ENCODE results near the gene SLC15A2.
"Not testable (repeated sequence)": the region's sequence is repeated elsewhere in the genome, so short reads cannot be mapped to it uniquely, and the experiment has no call there.

The SLC15A2 gene

DNA sequence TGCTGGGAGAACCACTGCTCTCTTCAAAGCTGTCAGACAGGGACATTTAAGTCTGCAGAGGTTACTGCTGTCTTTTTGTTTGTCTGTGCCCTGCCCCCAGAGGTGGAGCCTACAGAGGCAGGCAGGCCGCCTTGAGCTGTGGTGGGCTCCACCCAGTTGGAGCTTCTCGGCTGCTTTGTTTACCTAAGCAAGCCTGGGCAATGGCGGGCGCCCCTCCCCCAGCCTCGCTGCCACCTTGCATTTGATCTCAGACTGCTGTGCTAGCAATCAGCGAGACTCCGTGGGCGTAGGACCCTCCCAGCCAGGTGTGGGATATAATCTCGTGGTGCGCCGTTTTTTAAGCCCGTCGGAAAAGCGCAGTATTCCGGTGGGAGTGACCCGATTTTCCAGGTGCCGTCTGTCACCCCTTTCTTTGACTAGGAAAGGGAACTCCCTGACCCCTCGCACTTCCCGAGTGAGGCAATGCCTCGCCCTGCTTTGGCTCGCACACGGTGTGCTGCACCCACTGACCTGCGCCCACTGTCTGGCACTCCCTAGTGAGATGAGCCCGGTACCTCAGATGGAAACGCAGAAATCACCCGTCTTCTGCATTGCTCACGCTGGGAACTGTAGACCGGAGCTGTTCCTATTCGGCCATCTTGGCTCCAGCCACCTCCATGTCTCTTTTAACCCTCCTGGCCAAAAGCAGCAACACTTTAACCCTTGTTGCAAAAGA is 44.1 kb downstream of the SLC15A2 start:
- DNase-seq = not testable (repeated sequence)

DNA sequence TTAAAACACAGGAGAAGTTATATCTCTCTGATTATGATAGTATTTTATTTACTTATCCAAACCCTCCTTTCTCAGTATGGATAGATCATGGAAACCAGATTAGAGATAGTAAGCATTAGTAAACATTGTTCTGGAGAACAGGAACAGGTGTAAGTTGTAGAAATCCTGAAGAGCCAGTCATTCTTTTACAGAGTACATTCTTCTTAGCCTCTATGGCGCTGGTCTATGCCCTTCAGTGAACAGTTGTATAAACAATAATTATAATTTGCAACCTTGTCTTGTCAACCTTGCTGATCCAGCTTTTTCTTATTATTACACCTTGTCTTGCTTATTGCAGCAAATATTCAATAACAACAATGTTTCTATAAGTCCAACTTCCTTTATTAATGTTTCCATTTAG is 47.4 kb downstream of the SLC15A2 start:
- DNase-seq = no peak

DNA sequence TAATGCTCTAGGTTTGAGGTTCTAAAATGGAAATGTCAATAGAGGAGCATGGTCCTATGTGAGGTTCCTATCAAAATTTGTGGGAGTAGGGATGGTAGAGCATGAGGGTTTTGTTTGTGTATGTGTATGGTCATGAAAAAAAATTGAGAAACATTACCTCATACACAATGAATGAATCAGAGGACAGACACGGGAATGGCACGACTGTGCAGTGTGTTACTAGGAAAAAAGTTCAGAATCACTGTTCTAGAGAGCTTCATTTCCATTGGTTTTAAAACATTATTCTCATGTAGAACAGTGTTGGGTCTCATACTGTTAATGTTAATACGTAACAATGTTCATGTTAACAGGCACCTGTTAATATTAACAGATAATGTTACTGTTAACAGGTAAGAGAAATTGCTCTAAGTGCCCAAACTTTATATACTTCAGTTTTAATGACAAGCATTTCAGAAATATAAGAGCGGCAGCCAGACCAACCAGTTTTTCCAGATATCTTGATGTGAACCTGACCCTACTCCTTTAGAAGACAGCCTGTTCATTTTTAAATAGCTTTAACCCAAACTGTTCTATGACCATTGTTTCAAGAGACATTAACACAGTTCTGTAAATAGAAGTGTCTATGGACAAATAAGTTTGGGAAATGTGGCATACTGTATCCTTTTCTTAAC is 48.0 kb downstream of the SLC15A2 start:
- DNase-seq = no peak

DNA sequence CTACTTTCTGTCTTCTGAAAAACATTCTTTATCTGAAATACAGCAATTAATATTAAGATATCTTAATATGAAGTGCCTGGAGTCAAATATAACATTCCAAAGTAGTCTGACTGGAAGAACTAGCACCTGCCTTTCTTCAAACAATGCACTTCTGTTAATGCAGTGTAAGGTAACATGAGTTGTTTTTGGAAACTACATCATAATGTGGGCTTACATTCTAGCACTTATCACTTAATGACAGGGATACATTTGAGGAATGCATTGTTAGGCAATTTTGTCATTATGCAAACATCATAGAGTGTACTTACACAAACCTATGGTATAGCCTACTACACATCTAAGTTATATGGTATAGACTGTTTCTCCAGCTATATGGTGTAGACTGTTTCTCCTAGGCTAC is 49.2 kb downstream of the SLC15A2 start:
- DNase-seq = no peak

DNA sequence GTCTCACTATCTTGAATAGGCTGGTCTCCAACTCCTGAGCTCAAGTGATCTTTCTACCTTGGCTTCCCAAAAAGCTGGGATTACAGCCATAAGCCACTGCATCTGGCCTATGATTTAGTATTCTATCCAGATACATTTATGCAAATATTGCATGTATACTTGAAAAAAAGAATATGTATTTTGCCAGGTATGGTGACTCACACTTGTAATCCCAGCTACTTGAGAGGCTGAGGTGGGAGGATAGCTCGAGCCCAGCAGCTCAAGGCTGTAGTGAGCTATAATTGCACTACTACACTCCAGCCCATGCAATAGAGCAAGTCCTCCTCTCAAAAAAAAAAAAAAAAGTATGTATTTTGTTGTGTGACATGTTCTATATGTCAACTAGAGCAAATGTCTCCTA is 54.4 kb downstream of the SLC15A2 start:
- DNase-seq = no peak

DNA sequence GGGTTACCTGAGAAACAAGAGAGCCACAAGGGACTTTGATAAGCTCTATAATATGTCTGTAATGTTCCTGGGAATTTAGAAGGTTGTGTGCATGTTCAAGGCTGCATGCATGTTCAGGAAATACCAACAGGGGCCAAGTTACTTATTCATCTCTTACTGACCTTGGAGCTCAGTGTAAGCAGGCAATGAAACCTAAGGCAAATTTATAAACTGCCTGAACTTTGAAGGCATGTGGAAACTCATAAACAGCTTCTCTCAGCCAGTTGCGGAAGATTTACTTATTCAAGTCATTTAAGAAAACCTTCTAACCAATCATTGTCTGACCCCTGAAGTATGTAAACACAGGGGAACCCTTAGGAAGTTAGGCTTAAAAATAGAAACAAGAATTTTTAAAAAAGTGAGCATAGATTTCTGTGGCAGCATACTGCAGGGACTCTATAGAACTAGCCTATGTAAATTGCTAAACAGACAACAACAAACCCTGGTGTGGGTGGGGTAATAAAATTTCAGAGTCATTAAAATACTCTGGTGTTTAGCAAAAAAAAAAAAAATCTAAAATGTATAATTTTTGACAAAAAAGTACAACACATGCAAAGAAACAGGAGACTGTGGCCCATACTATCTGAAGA is 57.2 kb downstream of the SLC15A2 start:
- no peak for DNase-seq

DNA sequence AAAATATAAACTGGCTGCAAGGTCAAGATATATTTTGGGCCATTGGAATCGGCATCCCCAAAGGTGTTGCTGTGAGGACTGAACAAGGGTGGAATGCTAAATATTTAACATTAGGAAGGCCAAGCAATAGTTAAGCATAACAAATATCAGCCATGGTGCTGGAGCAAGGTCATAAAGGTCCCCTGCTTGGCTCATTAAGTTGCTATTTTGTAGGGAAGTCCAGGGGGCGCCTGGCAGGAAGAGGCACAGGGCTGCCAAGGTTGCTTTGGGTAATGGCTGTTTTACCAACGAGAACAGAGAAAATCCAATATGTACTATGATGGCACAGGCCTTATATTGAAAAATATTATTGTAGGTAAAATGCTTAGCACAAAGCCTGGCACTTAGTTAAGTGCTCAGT is 62.2 kb downstream of the SLC15A2 start:
- DNase-seq = no peak

DNA sequence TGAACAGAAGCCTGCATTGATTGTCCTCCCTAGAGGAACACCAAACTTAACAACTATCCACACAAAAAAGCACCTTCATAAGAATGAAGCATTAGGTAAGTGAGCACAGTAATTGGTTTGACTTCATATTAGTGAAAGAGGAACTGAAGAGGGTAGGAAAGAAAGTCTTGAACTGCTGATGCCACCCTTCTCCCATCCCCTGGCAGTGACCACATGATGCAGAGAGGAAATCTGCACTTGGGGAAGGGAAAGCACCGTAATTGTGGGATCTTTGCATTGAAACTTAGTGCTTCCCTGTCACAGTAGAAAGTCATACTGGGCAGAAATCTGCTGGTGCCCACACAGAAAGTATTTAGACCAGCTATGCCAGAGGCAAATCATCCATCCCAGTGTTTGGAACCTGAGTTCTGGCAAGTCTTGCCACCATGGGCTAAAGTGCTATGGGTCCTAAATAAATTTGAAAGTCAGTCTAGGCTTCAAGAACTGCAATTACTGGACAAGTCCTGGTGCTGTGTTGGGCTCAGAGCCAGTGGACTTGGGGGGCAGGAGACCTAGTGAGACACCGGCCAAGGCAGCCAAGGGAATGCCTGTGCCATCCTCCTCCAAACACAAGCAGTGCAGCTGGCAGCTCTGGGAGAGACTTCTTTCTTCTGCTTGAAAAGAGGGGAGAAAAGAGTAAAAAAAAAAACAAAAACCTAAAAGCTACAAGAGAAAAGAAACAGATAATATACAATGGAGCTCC is 63.6 kb downstream of the SLC15A2 start:
- DNase-seq = no peak

DNA sequence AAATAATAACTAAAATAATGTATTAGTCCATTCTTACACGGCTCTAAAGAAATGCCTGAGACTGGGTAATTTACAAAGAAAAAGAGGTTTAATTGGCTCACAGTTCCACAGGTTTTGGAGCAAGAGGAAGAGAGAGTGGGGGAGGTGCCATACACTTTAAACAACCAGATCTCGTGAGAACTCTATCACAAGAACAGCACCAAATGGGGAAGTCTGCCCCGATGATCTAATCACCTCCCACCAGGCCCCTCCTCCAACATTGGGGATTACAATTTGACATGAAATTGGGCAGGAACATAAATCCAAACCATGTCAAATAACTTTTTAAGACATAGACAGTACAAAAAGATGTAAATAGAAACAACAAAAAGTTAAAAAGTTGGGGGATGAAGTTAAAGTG is 64.6 kb downstream of the SLC15A2 start:
- no peak for DNase-seq

DNA sequence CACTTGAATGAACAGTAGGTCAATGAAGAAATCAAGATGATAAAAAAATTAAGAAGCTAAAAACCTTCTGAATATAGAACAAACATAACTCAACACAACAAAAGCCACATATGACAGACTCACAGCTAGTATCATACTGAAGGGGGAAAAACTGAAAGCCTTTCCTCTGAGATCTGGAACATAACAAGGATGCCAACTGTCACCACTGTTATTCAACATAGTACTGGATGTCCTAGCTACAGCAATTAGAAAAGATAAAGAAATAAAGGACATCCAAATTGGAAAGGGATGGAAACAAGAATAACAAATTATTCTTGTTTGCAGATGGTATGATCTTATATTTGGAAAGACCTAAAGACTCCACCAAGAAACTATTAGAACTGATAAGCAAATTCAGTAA is 67.1 kb downstream of the SLC15A2 start:
- DNase-seq = no peak

DNA sequence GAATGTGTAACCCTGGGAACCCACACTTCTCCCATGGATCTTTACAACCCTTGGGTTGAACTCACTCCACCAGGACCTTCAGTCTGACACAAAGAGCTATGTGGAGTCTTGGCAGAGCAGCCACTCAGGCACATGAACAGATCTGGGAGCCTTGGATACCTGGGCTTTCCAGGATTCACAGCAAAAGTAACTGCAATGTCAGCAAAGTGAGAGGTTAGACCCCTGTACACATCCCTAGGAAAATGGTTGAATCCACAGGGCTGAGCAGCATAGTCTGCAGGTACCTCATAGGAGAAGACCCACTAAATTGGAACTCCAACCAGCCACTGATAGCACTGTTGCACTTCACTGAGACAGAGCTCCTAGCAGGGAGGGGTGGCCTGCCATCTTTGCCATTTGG is 68.2 kb downstream of the SLC15A2 start:
- no peak for DNase-seq

DNA sequence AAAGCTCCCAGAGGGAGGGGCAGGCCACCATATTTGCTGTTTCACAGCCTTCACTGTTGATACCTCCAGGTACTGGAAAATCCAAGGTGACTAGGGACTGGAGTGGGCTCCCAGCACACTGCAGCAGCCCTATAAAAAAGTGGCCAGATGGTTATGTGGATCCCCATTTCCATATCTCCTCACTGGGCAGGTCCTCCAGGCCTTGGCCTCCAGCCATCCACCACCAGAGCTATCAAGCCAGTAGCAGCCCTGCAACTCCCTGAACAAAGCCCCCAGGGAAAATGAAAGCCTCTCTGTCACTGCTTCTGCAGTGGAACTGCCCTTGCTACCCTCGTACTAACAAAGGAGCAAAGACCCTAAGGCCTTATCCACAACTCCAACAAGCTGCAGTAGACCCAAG is 69.4 kb downstream of the SLC15A2 start:
- no peak for DNase-seq

DNA sequence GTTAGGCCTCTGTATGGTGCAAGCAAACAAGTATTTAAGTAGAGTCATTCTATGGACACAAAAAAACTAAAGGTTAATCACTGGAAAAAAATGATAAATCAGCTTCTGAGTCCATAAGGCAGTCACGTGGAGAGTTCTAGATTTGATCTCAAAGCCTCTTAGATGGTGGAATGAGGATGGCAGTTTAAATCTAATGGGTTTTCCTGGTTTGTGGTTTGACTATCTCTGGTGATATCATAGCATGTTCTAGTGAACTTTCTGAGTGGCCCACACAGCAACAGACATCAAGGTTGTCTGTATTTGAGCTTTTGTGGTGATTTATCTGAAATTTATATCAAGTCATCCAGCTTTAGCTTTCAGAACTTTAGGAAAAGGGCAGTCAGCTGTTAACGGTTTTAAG is 75.4 kb downstream of the SLC15A2 start:
- no peak for DNase-seq

DNA sequence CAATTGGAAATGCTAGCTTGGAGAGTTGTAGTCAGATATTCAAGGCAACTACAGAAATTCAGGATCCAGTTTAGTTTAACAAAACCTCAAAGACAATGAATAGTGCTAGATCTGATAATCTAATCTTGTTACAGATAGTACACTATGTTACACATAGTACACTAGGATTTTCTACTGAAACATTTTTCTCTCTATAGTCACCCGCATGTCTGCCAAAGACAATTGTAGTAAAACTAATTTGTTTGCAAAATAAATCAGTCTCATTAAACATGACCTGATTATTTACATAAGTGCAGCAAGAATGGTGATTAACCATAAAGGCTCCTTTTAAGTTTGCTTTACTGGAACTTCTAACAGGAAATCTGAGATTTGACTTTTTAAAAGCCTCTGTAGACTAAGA is 75.8 kb downstream of the SLC15A2 start:
- DNase-seq = no peak

DNA sequence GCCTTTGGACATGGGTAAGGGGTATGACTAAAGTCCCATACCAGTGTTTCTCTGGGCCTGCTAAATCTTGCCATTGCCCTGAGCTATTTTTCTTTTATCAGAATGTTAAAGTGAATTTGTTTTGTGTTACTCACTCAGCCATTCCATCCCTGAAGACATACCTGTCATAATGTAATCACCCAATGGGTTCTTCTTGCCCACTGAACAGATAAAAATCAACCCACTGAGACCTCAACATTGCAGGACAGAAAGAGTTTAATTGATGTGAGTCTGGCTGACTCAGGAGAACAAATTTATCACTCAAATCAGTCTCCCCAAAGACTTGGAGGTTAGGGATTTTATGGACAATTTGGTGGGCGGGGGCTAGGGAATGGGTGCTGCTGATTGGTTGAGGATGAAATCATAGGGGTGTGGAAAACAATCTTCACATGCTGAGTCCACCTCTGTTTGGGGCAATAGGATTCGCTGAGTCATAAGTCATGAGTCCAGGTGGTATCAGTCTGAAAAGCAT is 80.5 kb downstream of the SLC15A2 start:
- no peak for DNase-seq

DNA sequence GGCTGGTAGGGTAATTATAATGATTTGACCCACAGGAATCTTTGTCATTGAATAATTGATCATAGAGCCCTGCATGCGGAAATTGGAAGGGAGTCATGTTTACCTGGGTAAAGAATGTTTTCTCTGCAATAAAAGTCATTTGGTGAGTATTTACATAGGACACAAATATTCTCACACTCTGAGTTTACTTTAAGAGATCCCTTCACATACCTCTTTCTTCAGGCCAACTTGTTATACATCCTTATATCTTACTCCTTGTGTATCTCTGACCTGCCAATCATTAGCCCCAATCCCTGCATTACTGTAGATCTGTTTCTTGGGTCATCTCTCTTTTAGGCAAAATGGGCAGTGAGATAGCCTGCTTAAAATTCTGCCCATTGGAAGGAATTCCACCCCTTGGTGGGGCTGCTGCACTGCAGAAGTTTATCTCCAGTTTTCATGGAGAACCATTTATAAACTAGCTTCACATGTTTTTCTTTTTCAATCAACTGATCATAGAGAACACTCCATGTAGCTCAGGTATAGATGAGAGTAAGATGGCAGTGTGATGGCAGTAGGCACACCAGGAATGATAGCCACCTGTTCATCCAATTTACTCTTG is 81.6 kb downstream of the SLC15A2 start:
- no peak for DNase-seq

DNA sequence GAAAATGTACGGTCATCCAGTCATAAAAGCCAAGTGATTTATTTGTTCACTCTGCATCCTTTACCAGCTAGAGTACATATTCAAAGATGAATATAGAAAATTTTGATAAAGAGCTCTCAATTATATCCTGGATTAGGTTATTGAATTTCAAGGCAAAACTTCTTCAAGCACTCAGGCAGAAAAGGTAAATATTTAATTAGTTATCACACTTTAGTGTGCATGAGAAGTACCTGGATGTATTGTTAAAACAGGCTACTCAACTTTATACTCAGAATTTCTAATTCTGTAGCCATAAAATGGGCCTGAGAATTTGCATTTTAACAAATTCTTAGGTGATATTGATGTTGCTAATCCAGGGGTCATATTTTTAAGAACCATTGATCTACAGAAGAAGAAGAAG is 82.5 kb downstream of the SLC15A2 start:
- no peak for DNase-seq

DNA sequence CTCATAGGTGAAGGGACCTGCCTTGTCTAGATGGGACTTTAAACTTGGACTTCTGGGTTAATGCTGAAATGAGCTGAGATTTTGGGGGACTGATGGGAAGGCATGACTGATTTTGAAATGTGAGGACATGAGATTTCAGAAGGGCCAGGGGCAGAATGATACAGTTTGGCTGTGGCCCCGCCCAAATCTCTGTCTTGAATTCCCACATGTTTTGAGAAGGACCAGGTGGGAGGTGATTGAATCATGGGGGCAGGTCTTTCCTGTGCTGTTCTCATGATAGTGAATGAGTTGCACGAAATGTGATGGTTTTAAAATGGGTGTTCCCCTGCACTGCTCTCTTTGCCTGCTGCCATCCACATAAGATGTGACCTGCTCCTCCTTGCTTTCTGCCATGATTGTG is 85.0 kb downstream of the SLC15A2 start:
- no peak for DNase-seq

DNA sequence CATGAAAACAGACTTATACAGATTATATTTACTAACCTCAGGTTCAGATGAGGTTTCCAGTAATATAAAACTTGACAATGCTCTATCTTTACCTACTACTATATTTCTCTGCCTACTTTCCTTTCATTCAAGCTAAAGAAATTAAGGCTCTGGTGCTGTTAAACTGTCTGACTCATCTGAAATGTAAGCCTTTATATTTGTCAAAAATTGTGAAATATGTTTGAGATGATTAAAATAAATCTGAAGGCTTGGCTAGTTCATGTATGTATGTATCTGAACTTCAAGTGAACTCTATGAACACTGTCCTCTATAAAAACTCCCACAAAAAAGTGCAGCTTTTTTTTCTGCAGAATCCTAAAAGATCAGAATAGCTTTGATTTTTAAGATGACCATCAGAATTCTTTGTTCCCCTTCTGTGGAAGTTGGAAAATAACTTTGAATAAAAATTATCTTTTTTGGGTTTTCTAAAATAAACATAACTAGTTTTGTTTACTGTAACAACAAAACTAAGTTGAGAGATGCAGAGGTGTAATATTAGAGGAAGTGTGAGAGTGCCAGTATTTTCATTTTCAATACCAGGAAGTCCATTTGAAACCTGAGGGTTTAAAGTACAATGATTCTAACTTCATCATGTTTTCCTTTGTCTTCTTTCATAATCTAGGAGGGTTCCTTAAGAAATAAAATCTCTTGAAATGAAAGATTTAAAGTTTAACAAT is 85.7 kb downstream of the SLC15A2 start:
- no peak for DNase-seq

DNA sequence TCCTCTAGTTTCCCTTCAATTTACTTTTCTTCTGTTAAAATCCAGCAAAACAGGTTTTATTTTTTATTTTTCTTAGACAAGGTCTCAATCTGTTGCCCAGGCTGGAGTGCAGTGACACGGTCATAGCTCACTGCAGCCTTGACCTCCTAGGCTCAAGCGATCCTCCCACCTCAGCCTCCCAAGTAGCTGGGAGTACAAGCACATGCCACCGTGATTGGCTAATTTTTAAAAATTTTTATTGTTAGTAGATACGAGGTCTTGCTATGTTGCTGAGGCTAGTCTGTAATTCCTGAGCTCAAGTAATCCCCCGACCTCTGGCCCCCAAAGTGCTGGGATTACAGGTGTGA is 86.2 kb downstream of the SLC15A2 start:
- DNase-seq = no peak

DNA sequence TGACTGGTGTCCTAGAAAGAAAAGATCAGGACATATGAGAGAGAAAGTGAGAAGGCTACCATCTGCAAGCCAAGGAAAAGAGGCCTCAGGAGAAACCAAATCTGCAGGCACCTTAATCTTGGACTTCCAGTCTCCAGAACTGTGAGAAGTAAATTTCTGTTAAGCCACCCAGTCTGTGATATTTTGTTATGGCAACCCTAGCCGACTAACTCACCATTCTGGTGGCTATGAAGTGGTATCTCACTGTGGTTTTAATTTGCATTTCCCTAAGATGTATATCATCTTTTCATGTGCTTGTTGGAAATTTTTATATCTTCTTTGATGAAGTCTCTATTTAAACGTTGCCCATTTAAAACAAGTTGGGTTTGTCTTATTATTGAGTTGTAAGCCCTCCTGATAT is 87.3 kb downstream of the SLC15A2 start:
- DNase-seq = no peak

DNA sequence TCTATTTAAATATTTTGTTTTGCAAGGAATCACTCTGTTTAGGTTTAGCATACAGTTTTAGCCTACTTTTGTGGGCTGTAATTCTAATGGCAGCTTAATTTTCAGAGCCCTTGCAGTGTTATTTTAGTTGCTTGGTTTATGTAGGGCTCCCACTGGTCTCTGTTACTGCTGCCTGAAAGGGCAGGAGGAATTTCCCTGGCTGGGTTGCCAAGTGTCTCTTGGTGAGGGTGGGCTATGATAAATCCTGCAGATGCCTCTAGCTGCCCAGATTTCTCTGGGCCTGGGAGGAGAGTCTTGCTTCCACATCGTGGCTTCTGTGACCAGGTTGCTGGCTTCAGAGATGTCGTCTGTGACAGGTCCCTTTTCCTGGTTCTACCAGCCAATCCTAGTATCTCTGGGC is 91.6 kb downstream of the SLC15A2 start:
- DNase-seq = no peak

DNA sequence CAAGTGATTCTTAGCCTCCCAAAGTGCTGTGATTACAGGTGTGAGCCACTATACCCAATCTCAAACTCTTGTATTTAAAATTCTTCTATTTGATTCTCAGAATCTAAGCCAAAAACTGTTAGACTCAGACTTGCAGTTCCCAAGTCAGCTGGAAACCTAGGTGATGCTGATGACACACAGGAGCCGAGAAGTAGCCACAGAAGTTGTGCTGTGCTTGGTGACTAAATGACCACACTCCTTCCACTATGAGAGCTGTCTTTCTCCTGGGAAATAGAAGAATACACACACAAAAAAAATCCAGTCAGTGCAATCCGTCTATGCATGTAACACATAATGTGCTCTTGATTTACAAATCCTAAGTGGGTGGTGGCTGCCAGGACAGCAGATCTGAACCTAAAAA is 93.9 kb downstream of the SLC15A2 start:
- no peak for DNase-seq
